HG02885 (cell line): ENCODE data around the gene NFIA.

Experiments used
- ATAC-seq: cut with Tn5 transposase; IDR thresholded peaks from one replicate; pipeline ENCODE4 v1.9.1; 2021; ENCODE audit warnings: mild to moderate bottlenecking; ENCODE audit not compliant: unreplicated experiment, poor library complexity

Gene NFIA

DNA sequence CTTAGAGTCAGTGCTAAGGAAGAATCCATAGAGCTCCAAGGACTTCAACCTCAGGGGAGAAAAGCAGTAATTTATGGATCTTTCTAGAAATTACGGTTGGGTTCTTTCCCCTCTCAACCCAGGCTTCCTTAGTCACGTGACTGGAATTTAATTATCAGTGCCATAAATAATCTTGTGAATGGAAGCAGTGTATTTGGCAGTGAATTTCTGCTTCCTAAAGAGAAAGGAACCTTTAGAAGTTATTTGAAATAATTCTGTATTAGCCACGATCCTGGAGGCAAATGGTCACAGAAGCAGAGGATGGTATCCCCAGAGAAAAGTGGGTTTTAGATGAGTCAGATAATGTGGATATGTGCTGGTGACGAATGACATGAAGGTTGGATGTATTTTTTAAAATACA, 89.6 kb downstream of the NFIA start:
- ATAC-seq = no peak

DNA sequence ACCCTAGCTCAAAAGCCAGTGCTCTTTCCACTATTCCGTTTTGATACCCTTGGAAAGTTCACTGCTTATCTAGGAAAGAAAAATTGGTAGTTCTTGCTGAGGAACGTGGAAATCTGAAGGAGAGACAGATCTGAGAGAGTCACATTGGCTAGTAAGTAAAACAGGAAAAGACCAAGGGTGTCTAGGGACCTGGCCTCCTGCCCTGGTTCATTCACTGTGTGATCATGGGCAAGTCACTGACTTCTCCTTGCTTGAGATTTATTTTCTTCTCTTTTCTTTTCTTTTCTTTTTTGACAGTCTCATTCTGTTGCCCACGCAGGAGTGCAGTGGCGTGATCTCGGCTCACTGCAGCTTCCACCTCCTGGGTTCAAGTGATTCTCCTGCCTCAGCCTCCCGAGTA, 90.8 kb downstream of the NFIA start:
- no peak for ATAC-seq

DNA sequence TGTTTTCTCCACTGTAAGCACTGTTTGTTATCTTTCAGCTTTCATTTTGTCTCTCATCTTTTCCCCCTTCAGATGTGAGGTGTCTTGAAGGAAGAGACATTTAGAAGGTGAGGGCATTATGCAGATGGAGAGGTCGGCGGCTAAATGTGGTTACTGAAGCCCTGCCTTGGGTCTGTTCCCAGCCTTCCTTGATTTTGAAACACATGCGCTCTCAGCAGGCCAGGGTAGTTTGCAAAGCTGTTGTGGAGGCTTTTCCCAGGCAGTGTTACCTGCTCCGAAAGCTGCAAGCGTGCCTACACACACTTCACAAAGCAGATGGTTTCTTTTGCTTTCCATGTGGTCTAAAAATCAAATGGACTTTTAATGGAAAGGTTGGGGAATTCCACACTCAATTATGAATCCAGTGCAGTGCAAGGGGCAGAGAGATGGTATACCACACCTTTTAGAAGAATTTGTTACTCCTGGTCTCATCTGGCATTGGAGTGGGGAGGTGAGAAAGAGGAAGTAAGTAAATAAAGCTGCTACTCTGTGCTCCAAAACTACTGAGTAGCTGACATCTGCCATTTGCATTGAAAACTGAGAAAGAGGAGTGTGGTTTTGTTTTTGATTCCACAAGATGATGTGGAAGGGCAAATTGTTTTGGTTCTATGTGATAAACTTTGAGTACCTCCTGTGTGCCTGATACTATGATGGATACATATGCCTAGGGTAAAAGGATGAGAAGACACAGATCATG, 91.9 kb downstream of the NFIA start:
- ATAC-seq = no peak

DNA sequence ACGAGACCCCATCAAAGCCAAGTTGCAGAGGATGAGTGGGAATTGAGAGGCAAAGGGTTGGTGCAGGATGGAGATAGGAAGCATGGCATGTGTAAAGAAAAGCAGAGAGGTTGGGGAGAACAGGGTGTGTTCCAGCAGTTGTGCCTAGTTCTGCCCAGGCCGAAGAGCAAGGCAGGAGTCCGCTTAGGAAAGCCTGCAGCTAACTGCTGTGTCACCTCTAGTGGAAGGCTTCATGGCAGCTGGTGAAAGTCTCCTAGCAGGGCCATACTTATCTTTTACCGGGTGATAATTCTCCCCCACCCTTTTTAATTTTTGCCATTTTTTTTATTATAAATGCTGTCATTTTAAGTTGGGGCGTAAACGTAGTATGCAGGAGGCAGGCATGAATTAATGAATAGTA, 93.6 kb downstream of the NFIA start:
- ATAC-seq = no peak

DNA sequence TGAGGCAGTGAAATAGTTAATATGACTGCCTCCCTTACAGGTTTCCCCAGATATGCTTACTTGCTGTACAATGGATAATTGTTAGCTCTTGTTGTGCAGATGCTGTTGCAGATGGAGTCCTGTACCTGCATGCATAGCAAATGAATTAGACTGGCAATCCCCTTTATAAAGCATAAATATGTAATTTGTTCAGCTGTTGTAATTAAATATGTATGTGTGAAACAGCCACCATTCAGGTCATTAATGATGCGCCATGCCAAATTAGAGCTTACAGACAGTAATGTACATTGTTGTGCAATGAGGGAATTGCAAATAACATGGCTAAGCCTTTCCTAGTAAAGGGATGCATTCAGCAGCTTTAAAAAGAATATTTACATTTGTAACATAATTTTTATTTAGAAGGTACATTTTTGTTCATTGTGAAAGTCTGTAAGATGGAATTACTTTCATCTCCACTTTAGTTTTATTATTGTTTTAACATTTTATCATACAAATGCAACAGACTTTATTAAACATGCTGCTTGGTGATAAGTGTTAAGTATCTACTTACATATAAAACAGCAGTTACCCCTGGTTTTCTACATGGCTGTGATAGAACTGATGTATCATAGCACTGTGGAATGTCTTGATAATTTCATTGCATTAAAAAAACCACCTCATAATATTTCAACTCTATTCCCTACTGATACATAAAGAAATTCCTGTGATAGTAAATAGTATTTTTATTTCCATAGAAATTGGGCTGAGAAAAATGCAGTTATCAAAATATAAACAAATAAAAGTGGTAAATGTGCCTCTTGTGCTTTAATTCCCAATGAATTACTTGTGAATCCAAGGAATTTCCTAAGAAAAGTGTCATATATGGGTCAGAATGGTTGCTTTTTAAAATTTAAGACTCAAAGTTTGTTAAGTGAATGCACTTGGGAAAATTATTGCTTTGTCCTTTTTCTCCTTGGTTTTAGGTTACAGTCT, 99.0 kb downstream of the NFIA start:
- ATAC-seq = no peak

DNA sequence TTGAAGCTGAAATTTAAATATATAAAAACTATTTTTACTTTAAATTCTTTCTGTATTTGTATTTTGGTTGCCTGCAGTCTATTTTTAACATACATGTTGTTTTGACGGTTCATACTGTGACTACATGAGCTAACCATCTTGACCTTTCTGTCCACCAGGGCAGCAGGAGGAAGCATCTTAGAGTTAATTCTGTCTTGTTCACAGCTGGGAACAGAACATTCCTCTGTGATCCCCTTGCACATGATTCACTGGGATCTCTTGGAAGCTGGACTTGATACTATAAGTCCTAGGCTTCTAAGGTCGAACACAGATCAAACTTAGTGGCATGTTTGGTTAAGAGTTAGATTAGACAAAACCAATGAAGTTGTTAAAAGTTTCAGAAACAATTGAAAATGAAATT, 99.7 kb downstream of the NFIA start:
- no peak for ATAC-seq

DNA sequence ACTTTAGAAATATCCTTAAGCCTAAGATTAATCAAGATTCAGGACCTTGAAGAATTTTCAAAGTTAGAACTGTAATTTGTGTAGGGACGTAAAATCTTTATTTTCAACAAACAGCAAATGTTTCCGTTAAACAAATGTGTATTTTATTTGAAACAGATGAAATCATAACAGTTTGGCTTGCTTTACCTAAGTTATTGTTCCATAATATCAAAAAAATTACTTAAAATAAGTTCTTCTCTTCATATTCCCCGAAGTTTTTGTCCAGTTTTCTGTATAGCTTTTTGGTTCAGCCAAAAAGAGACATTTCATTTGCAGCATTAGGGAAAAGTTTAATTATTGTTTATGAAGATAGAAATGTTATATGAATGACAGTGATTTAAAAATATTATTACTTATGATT, 100.1 kb downstream of the NFIA start:
- no peak for ATAC-seq

DNA sequence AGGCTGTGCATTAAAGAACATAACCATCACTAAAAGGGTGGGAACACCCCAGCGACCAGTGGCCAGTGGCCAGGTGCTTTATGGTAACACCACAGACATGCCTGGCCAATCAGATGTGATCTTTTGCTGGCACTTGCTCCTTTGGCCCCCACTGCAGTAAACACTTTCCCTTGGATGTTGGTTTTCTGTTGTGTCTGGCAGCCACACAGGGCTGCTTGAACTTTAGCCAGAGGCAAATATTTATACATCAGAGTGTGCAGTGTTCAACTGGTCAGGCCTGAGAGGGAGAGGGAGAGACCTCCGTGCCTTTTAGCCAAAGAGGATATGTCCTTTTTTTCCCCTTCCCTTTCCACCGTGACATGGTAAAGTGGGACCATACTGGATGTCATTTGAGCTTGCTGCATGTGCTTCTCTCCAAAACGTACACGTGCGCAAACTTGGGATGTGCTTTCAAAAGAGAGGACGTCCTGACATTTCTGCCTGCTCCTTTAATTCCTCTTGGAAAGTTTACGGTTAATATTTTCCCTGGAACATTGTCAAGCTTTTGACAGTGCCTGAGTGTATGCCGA, 101.2 kb downstream of the NFIA start:
- no peak for ATAC-seq

DNA sequence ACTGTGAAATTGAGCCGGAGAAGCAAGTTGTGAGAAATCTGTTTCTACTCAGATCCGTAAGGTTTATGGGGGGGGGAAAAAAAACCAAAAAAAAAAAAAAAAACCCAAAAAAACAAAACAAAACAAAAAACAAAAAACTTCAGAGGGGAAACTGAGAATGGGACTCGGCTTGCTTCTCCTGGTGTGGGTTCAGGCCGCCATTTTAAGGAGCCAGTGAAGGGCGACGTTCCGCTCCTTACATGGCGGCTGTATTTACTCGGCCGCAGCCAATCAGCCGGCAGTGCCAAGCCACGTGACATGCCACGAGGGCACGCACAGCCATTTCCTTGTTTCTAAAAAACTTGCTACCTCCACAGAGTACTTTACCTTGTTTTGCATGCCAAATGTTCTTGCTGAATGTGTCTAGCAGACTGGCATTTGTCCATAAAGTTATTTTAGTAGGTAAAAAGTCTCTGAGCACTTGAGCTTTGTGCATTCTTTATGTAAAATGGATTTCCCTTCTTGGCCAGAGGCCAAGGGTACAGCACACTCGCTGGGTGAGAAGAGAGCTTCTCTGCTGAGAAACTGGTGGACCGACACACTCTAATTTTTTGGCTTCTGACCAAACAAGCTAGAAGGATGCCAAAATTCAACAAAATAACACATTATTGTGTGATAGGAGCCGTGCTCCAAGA, 101.8 kb downstream of the NFIA start:
- no peak for ATAC-seq

DNA sequence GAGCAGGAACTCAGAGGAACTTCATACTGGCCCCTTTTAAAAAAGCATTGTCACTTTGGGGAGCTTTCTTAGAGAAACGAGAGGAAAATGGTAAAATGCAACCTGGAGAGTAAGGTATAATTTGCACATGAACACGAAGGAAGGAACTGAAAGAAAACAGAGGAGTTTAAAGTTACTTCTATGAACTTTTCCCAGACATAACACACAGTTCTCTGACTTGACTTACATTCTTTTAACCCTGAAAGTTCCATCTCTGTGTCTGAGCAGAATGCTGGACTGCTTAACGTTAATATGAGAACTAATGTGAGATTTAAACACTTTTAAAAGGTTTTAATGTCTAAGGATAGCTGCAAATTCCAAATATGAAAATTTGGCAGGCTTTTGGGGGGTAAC, 102.3 kb downstream of the NFIA start:
- ATAC-seq = no peak

DNA sequence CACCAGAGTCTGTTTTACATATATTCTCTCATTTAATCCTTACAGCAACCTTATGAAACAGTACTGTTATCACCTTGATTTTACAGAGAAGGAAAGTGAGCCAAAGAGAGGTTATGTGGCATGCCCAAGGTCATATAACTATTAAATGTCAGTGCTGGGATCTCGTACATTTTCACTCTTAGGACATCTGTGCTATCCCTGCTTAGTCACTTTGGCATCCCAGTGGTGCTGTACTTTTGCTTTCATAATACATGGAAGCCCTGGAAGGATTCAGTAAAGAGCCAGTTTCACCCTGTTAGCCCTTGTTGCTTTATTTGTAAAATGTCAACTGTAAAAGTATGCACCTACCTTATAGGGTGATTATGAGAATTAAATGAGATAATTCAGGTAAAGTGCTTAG, 104.4 kb downstream of the NFIA start:
- no peak for ATAC-seq

DNA sequence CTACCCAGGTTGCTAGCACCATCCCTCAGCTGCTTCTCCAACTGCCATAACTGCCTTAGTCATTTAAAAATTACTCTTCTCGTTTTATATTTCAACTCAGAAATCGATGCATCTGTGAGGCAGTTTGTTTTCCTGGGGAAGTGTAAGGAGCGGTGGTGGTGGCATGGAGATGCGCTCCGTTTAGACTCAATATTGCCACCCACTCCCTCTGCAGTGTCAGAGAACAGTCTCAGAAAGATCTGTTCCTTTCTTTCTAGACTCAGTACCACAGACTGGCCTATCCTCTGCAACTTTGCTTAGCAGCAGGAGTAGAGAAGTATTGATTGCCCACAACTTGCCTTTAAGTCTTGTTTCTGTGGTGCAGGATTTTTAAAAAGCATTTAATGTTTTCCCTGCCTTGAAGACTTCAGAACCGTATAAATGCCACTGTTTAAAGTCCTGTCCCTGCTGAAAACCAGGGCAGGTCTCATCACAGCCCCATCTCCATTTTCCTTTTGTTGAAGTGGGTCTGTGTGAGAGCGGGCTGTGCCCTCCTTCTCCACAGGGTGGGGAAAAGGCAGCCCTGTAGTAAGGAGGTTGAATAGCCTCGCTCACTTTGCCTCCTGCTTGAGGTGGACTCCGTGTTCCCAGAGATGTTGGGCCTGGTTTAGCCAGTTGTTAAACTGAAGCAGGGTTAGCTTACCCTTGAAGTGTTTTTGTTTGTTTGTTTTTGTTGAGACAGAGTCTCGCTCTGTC, 105.2 kb downstream of the NFIA start:
- ATAC-seq = no peak

DNA sequence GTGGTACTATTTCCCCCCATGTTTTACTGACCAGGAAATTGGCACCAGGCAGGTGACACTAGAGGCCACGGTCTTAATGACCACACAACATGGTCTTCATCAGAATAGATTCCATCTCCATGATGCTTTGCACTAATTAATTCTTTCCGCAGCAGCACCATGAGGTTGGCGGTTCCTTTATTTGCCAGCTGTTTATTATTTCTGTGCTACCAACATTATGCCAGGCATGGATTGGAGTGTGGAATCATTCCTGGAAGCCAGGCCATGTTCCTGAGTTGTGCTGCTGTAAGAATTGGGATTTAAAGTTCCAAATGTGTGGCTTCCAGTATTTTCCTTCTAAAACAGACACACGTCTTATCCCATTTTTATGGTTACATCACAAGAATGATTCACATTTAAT, 107.8 kb downstream of the NFIA start:
- ATAC-seq = no peak

DNA sequence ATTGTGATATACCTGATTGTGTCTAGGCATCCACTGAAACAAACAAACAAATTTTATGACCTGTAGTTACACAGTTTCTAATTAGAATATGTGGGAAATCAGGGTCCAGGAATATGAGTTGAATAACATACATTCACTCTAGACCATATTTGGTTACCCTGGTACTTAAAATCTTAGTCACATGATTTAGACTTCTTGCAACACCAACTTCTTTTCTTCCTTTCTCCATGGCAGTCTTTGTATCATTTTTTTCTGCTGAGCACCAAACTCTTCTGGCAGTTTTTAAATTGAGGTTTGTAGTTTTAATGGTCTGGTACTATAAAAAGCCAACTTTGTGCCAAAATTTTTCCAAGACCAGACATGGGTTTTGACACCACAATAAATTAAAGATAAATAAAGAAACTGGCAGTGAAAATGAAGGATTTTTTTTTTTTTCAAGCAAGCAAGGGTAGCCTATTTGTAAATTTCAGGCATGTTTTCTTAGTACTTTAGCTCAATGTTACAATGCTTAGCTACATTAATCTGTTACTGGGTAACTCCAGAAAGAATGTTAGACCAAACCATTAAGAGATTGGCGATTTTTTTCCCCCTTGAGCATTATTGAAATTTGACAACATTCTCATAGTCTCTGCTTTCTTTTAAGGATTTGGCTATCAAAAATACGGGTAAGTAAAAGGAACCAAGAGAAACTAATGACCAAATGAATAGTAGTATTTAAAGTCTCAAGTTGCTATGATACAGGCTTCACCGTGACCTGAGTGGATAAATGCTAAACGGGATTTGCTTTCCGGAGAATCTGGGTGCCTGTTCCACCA, 108.5 kb downstream of the NFIA start:
- ATAC-seq = no peak

DNA sequence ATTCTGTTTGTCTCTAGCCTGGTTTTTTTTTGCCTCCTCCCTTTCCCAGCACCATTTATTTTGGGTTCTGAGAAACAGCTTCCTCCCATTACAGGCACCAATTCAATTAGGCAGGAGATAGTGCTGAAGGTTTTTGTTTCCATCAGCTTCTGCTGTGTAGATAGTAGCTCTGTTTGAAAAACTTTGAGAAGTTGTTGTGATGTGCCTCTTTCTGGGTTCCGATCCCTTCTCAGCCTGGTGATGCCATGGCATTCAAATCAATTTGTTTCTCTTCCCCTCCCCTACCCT, 109.0 kb downstream of the NFIA start:
- no peak for ATAC-seq

DNA sequence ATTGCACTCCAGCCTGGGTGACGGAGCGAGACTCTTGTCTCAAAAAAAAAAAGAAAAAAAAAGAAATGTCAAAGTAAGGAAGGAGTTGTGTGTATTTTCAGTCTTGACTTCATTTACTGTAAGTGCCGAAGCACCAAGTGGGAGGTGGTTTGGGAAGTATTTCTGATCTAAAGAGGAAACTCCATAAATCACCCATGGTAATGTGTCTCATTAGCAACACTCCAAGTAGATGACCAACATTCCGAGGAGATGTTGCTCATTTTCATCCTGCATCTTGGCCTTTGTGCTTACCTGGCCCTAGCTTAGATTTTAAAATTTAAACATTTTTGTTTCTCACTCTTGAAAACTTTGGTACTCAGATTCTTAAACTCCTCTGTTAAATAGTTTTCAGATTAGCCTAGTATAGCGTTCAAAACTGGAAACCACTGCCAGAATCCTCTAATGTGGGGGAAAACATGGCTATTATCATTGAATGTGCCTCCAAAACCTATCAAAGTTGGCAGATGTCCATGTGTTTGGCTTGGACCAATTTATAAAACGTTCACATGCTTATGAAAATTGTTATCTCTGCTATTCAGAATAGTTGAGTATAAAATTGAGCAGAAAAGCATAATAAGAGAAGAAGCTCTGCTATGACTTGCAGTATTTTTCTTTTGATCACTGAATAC, 110.4 kb downstream of the NFIA start:
- no peak for ATAC-seq

DNA sequence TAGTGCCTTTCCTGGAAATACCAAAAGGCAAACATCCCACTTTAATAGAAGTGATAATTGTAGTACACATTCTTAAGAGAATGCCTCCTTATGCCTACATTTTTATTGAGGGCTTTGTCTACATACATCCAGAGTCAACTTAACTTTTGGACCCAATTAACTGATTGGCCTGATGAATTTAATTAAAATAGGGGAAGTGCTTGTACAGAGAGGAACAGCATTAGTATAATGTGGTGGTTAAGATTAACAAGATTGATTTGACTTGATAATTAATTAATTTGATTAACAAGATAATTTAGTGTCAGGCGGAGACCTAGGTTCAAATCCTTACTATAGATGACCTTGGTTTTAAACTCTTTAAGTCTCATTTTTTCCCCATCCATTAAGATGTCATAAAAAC, 111.4 kb downstream of the NFIA start:
- ATAC-seq = no peak

DNA sequence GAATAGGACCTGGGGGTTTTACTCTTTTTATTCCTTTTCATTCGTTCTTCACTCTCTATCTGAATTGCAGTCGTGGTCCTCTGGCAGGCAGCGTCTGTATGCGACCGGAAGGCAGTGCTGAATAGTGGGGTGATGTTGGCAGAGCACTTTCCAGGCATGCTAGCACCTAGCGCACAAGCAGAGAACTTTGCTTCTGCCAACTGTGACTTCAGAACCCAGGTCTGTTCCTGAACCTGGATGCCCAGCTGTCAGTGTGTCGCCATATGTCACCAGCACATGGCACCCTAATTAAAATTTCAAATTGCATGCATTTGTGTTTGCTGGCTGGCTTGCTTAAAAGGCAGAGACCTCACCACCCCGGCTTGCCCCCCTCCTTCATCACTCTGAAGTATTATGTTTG, 116.2 kb downstream of the NFIA start:
- ATAC-seq = no peak

DNA sequence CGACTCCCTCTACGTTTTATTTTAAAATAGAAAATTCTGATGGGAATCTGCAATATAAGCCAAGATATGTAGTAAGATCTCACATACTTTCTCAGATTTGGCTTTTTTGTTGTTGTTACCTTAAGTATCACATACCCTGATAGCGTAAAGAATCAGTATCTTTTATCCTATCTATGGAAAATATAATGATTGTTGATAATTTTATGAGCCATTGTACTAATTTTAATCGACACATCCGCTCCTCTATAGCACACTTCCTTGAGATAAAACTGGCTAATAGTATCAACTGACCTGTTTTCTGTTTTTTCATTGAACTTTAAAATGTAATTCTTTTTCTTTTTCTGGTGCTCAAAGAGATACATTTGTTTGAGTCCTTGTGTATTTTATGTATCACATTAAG, 118.7 kb downstream of the NFIA start:
- ATAC-seq = no peak
